ENCODE measurements around the gene BBS4.

- TF ChIP-seq CTCF (IDR thresholded peaks at IDR 0.05; ENCODE audit: low read depth, low read length): no peak
- TF ChIP-seq EZH2phosphoT487 (IDR thresholded peaks at IDR 0.05; ENCODE audit: low read depth): no peak
These were observed 46.1 kb downstream of the BBS4 start for GRCh38 chr15:72732086-72732485.

All from OCI-LY3 (cell line).